Measurements from ENCODE around the gene SPECC1.

Gene SPECC1

GRCh38 chr17:20127360-20128035 is 118.3 kb downstream of the SPECC1 start:
- DNase-seq (ENCODE audit: insufficient read length, low spot score) (no peak), FAIRE-seq (no peak)
- TF ChIP-seq POLR2A (IDR thresholded peaks at IDR 0.05; ENCODE audit: low read depth, low read length): no peak

- peak; percentile 53 for FAIRE-seq
- no peak for DNase-seq (ENCODE audit: insufficient read length, low spot score)
- no peak for TF ChIP-seq POLR2A (IDR thresholded peaks at IDR 0.05; ENCODE audit: low read depth, low read length)
Measured at GRCh38 chr17:20128036-20128667, 119.0 kb downstream of the SPECC1 start.

DNA sequence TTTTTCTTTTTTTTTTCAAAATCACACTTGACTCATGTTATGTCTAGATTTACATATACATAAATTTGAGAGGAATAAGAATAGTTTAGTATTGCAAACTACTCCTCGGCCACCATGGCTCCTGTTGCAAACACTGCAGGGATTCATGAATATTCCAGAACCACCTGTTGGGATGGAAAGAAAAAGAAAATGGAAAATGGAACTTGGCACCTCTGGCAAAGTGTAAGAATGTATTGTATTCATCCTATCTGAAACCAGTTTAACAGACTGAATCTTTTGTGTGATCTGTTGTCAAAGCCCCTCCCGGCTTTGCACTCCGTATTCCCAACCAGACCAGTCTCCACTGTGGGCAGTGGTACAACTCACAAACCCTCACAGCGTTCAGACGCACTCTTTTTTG is 124.4 kb downstream of the SPECC1 start:
- DNase-seq (ENCODE audit: insufficient read length, low spot score) (no peak), FAIRE-seq (no peak)
- TF ChIP-seq POLR2A (IDR thresholded peaks at IDR 0.05; ENCODE audit: low read depth, low read length): no peak

- FAIRE-seq (no peak), DNase-seq (ENCODE audit: insufficient read length, low spot score) (no peak)
- TF ChIP-seq POLR2A (IDR thresholded peaks at IDR 0.05; ENCODE audit: low read depth, low read length): no peak
Measured at GRCh38 chr17:20141198-20141972, 132.2 kb downstream of the SPECC1 start.

DNA sequence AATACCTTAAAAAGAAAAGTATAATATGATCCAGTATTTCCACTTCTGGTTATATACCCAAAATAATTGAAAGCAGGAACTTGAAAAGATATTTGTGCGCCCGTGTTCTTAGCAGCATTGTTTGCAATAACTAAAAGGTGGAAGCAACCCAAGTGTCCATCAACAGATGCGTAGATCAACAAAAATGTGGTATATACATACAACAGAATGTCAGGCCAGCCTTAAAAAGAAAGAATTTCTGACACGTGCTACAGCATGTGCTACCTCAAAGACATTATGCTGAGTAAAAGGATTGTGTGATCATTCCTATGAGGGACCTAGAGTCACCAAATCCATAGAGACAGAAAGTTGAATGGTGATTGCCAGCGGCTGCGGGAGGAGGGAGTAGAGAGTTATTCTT is 133.1 kb downstream of the SPECC1 start:
- no peak for TF ChIP-seq POLR2A (IDR thresholded peaks at IDR 0.05; ENCODE audit: low read depth, low read length)
- no peak for FAIRE-seq
- no peak for DNase-seq (ENCODE audit: insufficient read length, low spot score)

- TF ChIP-seq POLR2A (IDR thresholded peaks at IDR 0.05; ENCODE audit: low read depth, low read length): 0 out of 2 replicates have a peak, but pooled peaks have one; percentile 9
- DNase-seq (ENCODE audit: insufficient read length, low spot score): no peak
- FAIRE-seq: no peak
Measured at GRCh38 chr17:20143740-20144139, 134.6 kb downstream of the SPECC1 start.

- TF ChIP-seq POLR2A (IDR thresholded peaks at IDR 0.05; ENCODE audit: low read depth, low read length): no peak
- FAIRE-seq (no peak), DNase-seq (ENCODE audit: insufficient read length, low spot score) (no peak)
Measured at GRCh38 chr17:20145567-20145966, 136.4 kb downstream of the SPECC1 start.

- TF ChIP-seq POLR2A (IDR thresholded peaks at IDR 0.05; ENCODE audit: low read depth, low read length): no peak
- DNase-seq (ENCODE audit: insufficient read length, low spot score): no peak
- no peak for FAIRE-seq
Measured at GRCh38 chr17:20149251-20149650, 140.1 kb downstream of the SPECC1 start.

DNA sequence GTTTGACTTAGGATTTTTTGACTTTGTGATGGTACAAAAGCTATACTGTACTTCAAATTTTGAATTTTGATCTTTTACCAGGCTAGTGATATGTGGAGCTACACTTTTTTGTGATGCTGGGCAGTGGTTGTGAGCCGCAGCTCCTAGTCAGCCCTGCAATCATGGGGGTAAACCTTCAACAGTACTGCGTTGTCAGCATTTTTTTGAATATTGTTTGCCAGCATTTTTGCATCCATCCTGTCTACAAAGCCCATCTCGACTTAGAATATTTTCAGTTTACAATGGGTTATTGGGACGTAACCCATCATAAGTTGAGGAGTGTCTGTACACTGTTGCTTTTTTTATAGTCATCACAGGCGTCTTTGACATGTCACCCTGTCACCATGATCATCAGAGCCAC is 142.0 kb downstream of the SPECC1 start:
- no peak for TF ChIP-seq POLR2A (IDR thresholded peaks at IDR 0.05; ENCODE audit: low read depth, low read length)
- DNase-seq (ENCODE audit: insufficient read length, low spot score) (no peak), FAIRE-seq (no peak)

DNA sequence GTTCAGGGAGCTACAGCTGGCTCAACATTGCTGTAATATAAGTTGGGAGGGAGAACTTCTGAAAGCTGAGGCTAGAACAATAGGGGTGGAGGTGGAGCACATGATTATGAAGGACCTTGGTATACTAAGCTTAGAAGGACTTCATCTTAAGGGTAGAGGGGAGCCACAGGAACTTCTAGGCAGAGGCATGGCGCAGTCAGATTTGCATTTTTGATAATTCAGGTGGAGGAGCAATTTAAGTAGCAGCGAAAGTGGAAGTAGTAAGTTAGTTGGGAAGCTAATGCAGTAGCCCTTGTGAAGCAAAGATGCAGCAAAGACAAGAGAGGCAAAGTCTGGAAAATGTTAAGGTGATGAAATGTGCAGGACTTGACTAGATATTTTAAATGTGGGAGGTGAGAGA is 144.1 kb downstream of the SPECC1 start:
- FAIRE-seq: no peak
- TF ChIP-seq POLR2A (IDR thresholded peaks at IDR 0.05; ENCODE audit: low read depth, low read length): no peak
- no peak for DNase-seq (ENCODE audit: insufficient read length, low spot score)

DNA sequence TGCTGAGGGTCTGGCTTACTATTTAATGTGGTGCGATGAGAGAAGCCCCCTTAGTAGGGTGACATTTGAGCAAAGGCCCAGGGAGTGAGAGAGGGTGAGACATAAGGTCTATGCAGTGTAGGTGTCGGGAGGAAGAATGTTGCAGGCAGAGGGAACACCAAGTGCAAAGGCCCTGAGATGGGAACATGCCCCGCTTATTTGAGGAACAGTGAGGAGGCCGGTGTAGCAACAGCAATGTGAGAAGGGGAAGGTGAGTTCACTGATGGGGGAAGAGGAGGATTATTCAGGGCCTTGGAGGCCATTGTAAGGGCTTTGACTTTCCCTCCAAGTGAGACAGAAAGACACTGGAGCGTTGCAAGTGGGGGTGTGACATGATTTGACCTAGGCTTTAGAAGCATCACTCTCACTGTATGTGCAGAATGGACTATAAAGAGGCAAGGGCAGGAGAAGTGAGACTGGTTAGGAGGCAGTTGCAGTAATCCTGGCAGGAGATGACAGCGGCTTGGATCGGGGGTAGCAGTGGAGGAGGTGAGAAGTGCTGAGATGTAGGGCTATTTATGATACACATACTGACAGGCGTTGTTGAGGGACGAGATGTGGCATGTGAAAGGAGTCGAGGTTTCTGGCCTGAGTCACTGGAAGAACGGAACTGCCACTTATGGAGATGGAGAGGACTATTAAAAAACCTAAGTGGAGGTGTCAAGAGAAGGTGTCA is 145.3 kb downstream of the SPECC1 start:
- TF ChIP-seq POLR2A (IDR thresholded peaks at IDR 0.05; ENCODE audit: low read depth, low read length): no peak
- no peak for FAIRE-seq

GRCh38 chr17:20155258-20156195 is 146.4 kb downstream of the SPECC1 start:
- DNase-seq (ENCODE audit: insufficient read length, low spot score): peak; percentile 99
- peak; percentile 60; the same call in 1 of the 2 replicates for TF ChIP-seq POLR2A (IDR thresholded peaks at IDR 0.05; ENCODE audit: low read depth, low read length)
- FAIRE-seq: peak; percentile 50

More for the DNA sequence above, 145.3 kb downstream of the SPECC1 start:
- no peak for DNase-seq (ENCODE audit: insufficient read length, low spot score)

All from H54 (cell line).